ENCODE results near the gene CMIP. TPM values are rescaled to one million over a fixed set of nuclear protein-coding genes. Genes with fewer than 3 reads are reported as not detected.
A peak's percentile ranks its signal among the peaks of the same experiment; 100 is the strongest.

CMIP gene
- total RNA-seq, 1 experiment from 2014 or later = 9.5 TPM

DNA sequence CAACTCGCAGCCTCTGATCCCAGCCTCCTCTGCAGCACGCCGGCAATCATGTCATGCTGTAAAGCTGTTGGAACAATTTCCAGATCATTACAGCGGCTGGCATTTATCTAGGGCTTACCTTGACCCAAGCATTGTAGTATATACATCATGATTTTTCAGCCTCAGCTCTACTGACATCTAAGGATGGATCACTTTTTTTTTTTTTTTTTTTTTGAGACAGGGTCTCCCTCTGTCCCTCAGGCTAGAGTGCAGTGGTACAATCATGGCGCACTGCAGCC, 103.3 kb downstream of the CMIP start:
- DNase-seq (ENCODE audit: low read depth) = no peak

- no peak for DNase-seq (ENCODE audit: low read depth)
These were observed 103.9 kb downstream of the CMIP start for GRCh38 chr16:81548551-81548875.

DNA sequence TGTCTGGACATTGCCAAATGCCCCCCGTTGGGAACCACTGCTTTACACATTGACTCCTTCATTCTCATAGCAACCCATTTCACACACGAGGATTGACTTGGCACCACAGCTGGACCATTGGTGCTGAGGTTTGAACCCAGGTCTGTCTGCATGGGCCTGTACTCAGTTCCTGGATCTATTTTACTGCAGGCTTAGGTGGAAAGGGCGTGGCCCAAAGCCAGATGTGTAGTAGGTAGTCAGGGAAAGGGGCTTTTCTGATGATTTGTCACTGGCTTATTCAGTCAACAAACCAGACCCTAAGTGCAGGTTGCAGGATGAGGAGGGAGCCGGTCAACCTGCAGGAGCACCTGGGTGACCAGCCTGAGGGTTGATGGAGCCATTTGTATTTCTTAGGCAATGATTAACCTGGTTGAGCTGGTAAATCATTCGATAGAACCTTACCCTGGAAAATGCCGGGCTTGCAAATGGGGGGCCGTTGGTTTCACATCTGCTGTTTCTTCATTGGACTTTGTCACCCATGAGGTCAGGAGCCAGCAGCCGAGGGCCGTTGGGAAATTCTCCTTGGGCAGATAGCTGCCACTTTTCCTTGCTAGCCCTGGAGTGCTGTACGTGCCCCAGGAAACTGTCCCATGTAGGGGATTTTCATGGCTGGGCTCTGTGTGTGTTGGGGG, 104.4 kb downstream of the CMIP start:
- no peak for DNase-seq (ENCODE audit: low read depth)

DNA sequence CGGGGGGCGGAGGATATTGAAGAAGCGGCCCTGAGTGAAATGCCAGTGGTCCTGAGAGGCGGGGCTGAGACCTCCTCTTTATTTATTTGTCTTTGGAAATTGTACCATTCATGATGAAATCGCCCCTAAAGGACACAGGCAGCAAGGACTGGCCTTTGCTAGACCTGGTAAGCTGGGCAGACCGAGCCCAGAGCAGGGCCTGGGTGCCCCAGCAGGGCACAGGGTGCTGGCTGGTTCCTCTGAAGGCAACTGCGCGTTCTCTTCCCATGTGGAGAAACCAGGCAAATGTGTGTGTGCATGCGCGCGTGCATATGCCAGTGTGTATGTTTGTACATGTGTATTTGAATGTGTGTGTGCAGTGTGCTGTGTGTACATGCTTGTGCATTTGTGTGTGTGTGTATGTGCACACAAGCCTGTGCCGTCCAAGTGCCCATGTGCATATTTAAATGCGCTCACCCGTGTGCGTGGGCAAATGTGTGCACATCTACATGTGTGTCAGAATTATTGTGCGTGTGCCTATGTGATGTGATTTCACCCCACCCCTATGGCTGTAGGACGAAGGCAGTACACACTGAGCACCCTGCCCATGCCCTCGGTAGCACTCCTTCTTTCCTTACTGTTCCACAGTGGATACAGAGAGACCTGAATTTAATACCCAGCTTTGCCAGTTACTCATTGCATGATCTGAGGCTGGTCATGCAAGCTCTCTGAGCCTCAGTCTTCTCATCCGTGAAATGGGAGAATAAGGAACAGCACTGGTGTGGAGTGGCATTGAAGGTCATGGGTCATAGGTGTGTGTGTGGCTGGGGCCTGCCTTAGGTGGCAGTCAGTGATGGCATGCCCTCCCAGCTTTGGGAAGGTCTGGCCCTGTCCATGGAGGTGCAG, 105.2 kb downstream of the CMIP start:
- no peak for DNase-seq (ENCODE audit: low read depth)

DNA sequence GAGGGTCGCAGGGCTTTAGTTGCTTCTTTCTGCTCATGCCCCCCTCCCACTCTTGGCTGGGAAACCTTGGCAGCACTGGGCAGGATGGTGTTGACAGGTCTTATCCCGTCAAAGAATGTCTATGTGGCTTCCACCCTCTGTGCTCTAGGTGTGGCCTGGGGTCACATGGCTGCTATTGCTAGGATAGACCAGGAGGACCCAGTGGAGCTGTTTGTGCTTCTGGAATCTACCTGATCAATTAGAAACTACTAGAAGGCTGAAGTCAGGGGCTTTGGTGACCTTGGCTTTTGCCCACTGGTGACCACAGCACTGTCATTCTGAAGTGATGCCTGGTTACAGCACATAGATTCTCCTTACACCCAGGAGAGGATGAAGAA, 105.8 kb downstream of the CMIP start:
- DNase-seq (ENCODE audit: low read depth) = no peak

GRCh38 chr16:81551151-81551808, 106.7 kb downstream of the CMIP start:
- DNase-seq (ENCODE audit: low read depth) = peak; percentile 71

DNA sequence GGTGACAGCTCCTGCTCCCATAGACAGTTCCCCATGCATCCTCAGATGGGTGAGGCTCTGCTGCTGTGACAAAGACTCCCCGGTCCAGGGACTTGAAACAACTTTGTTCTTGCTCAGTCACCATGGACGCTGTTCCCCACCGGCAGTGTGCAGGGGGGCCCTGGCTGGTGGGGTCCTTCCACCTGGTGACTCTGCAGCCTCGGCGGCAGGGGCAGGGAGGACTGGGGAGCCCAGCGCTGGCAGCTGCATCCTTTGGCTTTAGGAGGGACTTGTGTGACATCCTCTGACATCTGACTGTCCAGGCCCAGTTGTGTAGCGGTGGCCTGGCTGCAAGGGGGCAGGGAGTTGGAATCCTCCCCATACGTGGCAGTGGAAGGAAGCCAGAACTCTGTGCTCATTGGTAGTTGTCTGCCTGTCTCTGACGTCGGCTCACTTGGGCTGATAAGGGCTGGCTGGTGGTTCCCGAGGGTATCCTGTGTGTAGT, 107.3 kb downstream of the CMIP start:
- DNase-seq (ENCODE audit: low read depth) = no peak

DNA sequence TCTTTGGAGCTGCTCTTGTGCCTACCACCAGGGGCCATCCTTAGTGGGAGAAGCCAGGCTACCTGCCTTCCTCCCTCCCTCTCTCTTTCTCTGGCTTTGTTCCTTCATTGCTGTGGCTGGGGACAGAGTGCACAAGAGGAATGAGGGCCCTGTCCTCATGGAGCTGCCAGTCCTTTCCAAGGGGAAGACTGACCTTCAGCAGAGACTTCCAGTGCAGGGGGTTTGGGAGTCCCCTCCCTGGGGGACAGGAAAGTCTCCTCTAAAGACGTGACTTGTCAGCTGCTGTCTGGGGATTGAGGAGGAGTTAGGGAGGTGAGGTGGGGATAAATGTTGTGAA, 108.1 kb downstream of the CMIP start:
- no peak for DNase-seq (ENCODE audit: low read depth)

GRCh38 chr16:81553080-81553813, 108.6 kb downstream of the CMIP start:
- DNase-seq (ENCODE audit: low read depth) = no peak

- no peak for DNase-seq (ENCODE audit: low read depth)
These were observed 109.4 kb downstream of the CMIP start for GRCh38 chr16:81553814-81554675.

GRCh38 chr16:81554979-81555378, 110.4 kb downstream of the CMIP start:
- no peak for DNase-seq (ENCODE audit: low read depth)

DNA sequence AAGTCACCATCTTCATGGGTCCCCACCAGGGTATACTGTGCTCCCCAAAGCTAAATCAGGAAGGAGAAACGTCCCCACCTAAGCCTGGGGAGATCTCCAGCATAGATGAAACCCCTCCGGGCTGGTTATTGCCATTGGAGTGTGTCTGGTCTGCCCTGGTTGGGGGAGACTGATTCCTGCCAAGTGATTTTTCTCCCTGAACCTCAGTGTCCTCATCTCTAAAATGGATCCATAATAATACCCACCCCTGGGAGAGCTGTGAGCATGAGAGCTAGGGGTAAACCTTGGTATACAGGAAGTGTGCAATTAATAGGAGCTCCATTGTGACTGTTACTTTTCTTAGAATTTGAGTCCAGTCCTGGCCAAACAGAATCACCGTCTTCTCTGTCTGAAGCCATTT, 111.1 kb downstream of the CMIP start:
- DNase-seq (ENCODE audit: low read depth) = no peak

DNA sequence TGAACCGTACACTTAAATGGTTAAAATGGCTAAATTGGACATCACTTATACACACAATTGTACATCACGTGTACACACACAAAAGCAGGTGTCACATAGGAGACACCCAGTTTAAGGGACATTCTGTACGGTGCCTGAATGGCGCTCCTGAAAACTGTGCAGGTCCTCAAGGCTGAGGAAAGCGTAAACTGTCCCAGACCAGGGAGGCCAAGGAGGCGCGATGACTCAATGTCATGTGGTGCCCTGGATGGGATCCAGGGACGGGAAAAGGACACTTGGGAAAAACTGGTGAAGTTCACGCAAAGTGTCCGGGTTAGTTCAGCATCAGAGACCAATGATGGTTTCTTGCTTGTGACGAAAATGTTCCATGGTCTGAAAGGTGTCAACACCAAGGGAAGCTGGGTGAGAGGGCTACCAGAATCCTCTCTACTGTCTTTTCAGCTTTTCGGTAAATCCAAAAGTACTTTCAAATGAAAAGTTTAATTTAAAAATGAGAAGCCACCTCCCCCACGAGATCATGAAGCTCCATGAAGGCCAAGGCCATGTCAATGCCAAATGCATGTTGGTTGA, 112.2 kb downstream of the CMIP start:
- DNase-seq (ENCODE audit: low read depth) = no peak

DNA sequence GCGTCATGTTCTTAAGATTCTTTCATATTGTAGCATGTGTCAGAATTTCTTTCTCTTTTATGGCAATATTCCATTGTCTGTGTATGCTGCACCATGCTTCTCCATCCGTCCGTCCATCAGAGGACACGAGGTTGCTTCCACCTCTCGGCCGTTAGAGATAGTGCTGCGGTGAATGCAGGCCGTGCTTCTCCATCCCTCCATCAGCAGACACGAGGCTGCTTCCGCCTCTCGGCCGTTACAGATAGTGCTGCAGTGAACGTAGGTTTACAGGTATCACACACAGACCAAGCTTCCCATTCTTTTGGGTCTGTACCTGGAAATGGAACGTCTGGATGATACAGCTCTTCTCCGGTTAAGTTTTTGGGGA, 113.5 kb downstream of the CMIP start:
- no peak for DNase-seq (ENCODE audit: low read depth)

DNA sequence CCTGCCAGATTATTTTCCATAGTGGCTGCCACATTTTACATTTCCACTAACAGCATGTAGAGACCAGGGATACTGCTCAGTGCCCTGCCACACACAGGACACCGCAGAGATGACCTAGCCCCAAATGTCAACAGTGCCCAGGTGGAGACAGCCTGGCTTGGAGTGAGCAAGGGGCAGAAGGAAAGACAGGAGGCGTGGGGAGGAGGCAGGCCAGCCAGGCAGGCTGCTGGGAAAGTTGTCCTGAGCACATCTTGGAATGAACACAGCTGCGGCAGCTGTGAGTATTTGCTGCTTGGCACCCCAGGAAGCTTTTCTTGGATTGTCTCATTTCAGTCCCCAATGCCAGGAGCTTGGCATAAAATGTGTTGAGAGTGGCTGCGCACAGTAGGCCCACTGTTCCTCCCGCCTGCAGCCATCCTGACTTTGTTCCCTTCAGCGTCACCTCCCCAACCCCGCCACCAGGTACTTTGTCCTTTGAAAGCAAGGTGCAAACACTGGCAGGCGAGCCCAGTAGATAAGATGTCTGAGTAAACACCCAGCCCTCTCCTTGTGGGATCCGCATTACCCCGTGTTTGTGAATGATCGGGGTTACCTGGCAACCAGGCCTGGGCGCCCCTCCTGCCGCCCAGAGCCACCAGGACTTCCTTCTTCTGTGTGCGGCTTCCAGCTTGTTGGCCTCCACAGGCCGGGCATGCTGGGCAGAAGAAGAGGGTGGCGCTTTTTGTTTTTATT, 114.0 kb downstream of the CMIP start:
- DNase-seq (ENCODE audit: low read depth) = no peak

GRCh38 chr16:81560979-81561657, 116.5 kb downstream of the CMIP start:
- DNase-seq (ENCODE audit: low read depth) = peak; percentile 58

GRCh38 chr16:81562174-81562849, 117.7 kb downstream of the CMIP start:
- no peak for DNase-seq (ENCODE audit: low read depth)

GRCh38 chr16:81562926-81563325, 118.3 kb downstream of the CMIP start:
- DNase-seq (ENCODE audit: low read depth) = no peak

DNA sequence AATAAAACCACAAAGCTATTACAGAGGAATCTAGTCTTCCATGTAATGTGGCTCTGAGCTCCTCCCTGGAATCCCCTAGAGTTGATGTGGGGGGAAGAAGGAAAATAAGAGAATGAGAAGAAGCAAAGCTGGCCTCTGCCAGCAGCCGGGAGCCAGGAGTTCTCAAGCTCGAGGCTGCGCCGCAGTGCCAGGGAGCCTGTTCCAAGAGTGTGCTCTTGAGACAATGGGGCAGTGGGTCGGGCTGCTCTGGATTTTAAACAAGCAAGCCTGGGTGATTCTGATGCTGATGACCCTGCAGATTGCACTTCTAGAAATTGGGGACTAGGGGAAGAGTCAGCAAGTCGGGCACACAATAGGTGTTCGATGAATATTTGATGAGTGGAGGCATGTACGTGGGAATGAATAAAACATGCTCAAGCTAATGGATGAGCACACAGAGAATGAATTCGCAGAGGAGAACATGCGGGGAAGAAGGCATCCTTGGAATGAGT, 119.9 kb downstream of the CMIP start:
- no peak for DNase-seq (ENCODE audit: low read depth)
